ENCODE data around the gene TNFRSF12A.

The TNFRSF12A gene

GRCh38 chr16:3020247-3020603 is at the start of gene TNFRSF12A:
TNFRSF12A (plus strand) TSS chr16:3020368; CDS start chr16:3020398, 30 bp downstream.
- peak; percentile 48 for DNase-seq (ENCODE audit: low read depth)

- no peak for DNase-seq (ENCODE audit: low read depth)
Observed at GRCh38 chr16:2970563-2970962, 49.6 kb upstream of the TNFRSF12A start.

GRCh38 chr16:2971134-2971984 is 48.8 kb upstream of the TNFRSF12A start:
- no peak for DNase-seq (ENCODE audit: low read depth)

- no peak for DNase-seq (ENCODE audit: low read depth)
Observed at GRCh38 chr16:2971985-2972784, 48.0 kb upstream of the TNFRSF12A start.

GRCh38 chr16:2973093-2973492 is 47.1 kb upstream of the TNFRSF12A start:
- no peak for DNase-seq (ENCODE audit: low read depth)

GRCh38 chr16:2973605-2974318 is 46.4 kb upstream of the TNFRSF12A start:
- DNase-seq (ENCODE audit: low read depth): no peak

- DNase-seq (ENCODE audit: low read depth): no peak
Observed at GRCh38 chr16:2974319-2975056, 45.7 kb upstream of the TNFRSF12A start.

GRCh38 chr16:2975161-2975795 is 44.9 kb upstream of the TNFRSF12A start:
- no peak for DNase-seq (ENCODE audit: low read depth)

GRCh38 chr16:2976201-2976600 is 44.0 kb upstream of the TNFRSF12A start:
- DNase-seq (ENCODE audit: low read depth): no peak

- no peak for DNase-seq (ENCODE audit: low read depth)
Observed at GRCh38 chr16:2976673-2977072, 43.5 kb upstream of the TNFRSF12A start.

GRCh38 chr16:2977440-2977839 is 42.7 kb upstream of the TNFRSF12A start:
- no peak for DNase-seq (ENCODE audit: low read depth)

- no peak for DNase-seq (ENCODE audit: low read depth)
Observed at GRCh38 chr16:2979669-2980226, 40.4 kb upstream of the TNFRSF12A start.

- peak; percentile 89 for DNase-seq (ENCODE audit: low read depth)
Observed at GRCh38 chr16:2980227-2981176, 39.7 kb upstream of the TNFRSF12A start, which contains the start of gene PKMYT1. PKMYT1 (minus strand) TSS chr16:2980446; CDS start chr16:2979657, 789 bp downstream.

GRCh38 chr16:2981177-2981898 is 38.8 kb upstream of the TNFRSF12A start:
- no peak for DNase-seq (ENCODE audit: low read depth)

GRCh38 chr16:2981899-2982250 is 38.3 kb upstream of the TNFRSF12A start:
- DNase-seq (ENCODE audit: low read depth): no peak

- no peak for DNase-seq (ENCODE audit: low read depth)
Observed at GRCh38 chr16:2982402-2982801, 37.8 kb upstream of the TNFRSF12A start.

GRCh38 chr16:2983706-2984136 is 36.4 kb upstream of the TNFRSF12A start:
- peak; percentile 45 for DNase-seq (ENCODE audit: low read depth)

GRCh38 chr16:2985462-2985861 is 34.7 kb upstream of the TNFRSF12A start:
- DNase-seq (ENCODE audit: low read depth): no peak

- DNase-seq (ENCODE audit: low read depth): no peak
Observed at GRCh38 chr16:2985893-2986355, 34.2 kb upstream of the TNFRSF12A start.

All from activated gamma-delta T cell treated with anti-CD3 and anti-CD28 coated beads, Interleukin-2, amount 50 U/mL, for 16 hours (primary cell).